ENCODE data around the gene AKT1.

Gene AKT1

GRCh38 chr14:104784846-104785707 lies 10.5 kb downstream of the AKT1 start:
- no peak for DNase-seq

- no peak for DNase-seq
Measured at GRCh38 chr14:104784218-104784568, 11.4 kb downstream of the AKT1 start.

DNA sequence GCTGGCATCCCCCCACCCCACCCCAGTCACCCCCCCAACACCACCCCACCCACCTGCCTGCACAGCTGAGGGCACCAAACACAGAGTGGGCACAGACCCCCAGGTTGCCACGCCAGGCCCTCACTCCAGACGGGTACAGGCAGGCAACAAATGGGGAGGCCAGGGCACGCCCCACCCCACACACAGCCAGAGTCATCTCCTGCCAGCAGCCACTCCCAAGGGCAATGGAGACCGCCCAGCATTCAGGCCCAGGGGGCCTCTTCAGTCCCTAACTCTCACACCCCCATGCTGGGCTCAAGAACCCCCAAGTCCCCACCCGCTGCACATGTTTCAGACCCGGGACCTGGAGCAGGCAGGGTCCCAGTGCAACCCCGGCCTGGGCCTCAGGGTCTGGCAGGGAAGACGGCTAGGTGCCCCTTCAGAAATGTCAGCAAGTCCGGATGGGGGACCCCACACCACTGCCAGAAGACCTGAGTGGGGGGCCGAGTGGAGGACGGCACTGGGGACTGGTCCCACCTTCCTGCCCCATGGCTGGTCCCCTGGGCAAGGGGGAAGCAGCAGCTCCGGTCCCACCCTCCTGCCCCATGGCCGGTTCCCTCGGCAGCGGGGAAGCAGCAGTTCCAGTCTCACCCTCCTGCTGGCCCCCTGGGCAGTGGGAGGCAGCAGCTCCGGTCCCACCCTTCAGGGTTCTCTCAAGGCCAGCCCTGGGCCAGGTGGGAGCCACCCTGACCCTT lies 11.9 kb downstream of the AKT1 start:
- no peak for DNase-seq

- DNase-seq = no peak
Measured at GRCh38 chr14:104782808-104783139, 12.8 kb downstream of the AKT1 start.

- DNase-seq = no peak
Measured at GRCh38 chr14:104782086-104782807, 13.3 kb downstream of the AKT1 start.

DNA sequence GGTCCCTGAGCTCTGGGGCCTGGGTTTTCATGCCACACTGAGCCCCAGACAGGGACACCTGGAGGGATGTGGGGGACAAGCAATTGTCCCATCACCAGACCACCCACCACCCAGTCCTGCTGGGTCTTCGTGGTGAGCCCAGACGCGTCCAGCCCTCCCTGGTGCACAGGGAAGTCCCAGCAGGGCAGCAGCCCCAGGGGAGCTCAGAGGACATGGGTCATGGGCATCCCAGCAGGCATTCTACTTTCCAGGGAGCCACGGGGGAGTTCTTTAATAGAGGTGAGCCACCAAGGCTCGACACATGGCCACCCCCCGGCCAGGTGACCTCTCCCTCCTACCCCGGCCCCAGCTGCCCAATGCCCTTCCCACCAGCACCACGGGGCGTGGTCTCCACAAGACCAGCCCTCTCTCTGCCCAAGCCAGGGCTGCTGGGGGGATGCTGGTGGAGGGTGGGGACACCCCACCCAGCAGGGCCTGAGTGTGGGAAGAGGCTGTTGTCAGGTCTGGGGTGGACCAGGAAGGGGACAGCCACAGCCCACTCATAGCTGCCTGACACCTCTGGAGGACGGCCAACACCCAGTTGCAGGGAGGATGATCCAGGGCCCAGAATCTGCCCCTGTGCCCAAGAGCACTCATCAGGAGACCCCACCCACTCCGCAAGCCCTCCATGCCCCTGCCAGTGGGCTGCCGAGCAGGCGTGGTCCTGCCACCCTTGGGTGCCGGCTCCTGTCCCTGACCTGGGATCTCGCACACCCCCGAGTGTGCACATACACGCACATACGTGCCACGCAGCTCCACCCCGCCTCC lies 14.1 kb downstream of the AKT1 start:
- no peak for DNase-seq

- no peak for DNase-seq
Measured at GRCh38 chr14:104780513-104781030, 15.0 kb downstream of the AKT1 start.

- no peak for DNase-seq
Measured at GRCh38 chr14:104779776-104780512, 15.6 kb downstream of the AKT1 start.

DNA sequence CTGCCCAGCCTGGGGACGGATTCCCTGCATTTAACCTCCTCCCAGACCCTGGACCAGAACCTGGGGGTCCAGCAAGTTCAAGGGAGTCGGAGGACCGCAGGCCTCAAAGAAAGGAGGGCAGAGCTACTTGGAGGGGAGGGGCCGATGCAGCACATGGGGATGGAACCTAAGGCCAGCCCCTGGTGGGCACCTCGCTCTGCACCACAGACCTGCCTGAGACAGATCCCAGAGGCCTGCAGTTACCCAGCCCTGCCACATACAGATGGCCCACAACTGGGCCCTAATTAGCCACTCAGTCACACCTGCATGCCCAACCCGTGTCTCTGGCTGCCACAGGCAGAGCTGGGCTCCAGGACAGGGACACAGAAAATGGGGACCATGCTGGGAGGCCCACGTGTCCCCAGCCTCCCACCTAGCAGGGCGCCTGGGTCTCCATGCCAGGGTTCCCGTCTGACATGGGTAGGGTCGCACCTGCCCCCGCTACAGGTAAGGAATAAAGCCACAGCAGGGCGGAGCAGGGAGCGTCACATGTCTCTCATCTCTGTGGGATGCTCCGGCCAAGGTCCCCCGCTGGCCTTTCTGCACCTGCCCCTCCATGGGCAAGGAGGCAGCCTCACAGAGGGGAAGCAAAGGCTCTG lies 16.7 kb downstream of the AKT1 start:
- DNase-seq = no peak

DNA sequence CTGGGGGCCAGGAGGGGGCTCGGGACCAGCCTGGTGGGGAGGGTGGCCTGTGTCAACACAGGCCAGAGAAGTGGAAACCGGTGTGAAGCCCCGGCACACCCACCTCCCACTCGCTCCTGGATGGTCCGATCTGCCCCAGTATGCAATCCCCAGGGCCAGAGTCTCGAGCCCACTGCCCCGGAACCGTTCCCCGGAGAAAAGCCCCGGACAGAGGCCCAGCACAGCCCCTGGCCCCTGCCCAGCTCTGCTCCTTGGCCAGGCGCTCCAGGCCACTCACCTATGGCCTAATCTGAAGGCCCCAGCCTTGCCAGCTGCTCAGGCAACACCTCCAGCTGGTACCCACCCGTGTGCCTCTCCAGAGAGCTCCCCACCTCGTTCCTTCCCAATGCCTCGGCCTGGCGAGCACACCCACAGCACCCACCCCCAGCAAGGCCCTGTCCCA lies 17.7 kb downstream of the AKT1 start:
- DNase-seq = no peak

- DNase-seq = no peak
Measured at GRCh38 chr14:104776961-104777807, 18.4 kb downstream of the AKT1 start.

GRCh38 chr14:104776481-104776880 lies 19.1 kb downstream of the AKT1 start:
- DNase-seq = no peak

- DNase-seq = no peak
Measured at GRCh38 chr14:104775073-104775489, 20.5 kb downstream of the AKT1 start.

GRCh38 chr14:104774453-104775072 lies 21.0 kb downstream of the AKT1 start:
- no peak for DNase-seq

GRCh38 chr14:104773505-104774452 lies 21.8 kb downstream of the AKT1 start:
- no peak for DNase-seq

- DNase-seq = no peak
Measured at GRCh38 chr14:104772707-104773504, 22.6 kb downstream of the AKT1 start.

DNA sequence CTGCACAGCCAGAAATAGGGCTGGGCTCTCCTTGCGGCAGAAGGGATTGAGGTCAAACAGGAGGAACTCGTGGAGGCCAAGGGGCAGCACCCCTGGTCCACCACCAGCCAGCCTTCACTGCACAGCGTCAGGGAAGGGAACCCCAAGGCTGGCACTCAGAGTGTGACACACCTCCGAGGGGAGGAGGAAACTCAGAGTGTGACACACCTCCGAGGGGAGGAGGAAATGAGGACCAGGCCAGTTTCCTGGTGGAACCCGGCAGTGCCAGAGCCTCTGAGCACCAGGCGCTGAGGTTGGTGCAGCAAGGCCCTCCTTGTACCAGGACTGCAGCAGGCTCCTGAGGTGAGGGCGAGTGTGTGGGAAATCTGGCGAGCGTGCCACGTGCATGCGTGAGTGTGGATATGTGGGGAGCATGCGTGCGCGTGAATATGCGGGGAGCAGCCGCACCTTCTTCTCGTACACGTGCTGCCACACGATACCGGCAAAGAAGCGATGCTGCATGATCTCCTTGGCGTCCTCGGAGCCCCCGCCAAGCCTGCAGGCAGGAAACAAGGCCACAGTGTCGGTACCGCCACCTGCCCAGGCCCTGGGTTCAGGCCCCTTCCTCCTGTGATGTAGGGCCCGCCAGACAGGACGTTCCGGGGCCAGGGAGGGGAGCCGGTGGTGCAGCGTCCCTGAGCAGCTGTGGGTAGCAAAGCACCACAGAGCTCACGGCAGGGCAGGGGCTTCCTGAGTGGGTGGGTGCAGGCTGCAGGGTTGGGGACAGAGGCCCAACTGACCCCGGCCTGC lies 23.4 kb downstream of the AKT1 start:
- no peak for DNase-seq

All from AML-193 (cell line).